ENCODE results near the gene GPR17. TPM values are rescaled to one million over a fixed set of nuclear protein-coding genes. Genes with fewer than 3 reads are reported as not detected.

The GPR17 gene
- total and polyA plus RNA-seq, 10 donors: 0.09 to 1.9 (median 0.24) TPM; not detected in 4

DNA sequence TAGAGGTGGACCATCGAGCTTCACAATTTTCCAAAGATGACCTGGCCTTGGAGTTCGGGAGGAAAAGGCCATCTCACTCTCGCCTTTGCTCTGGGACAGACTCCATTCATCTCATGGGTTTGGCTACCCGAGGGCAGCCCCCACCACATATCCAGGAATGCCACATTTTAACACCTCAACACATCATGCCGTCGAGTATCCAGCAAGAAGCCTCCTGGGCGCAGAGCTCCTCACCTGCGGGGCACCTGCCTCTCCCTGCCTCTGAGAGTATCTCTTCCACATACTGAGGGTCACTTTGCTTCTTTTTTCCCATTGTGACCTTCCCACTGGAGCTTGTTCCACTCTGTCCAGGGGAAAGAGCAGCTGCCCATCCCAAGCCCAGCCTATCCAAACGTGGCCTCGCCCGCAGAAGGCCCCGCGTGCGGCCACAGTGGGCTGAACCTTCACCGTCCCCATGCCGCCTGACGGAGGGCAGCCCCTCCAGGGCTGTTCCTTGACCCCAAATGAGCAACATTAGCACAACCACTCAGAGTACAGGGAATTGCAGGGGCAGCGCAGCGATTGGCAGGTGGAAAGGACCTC is 34.8 kb downstream of the GPR17 start:
- no peak for DNase-seq
- intact Hi-C loops (cut with DNase I; ENCODE audit: low total_unique reads): no loop called here
- peak overlapping the region in 5 of 8 donors; percentile 19 to 52 (median 25) for H3K27ac ChIP-seq
- peaks cover 0 to 44% (median 18%) of the 10 kb centered on the region in 6 donors for H3K4me1 ChIP-seq
- H3K36me3 ChIP-seq: no peaks in the 10 kb centered on the region
- WGBS, 5 donors: 74 to 86% (median 78%) methylated on average over 14 to 19 of the region's 19 CpGs
- TF ChIP-seq POLR2AphosphoS5 (IDR thresholded peaks at IDR 0.05): no peak
- TF ChIP-seq, protein P1, sequence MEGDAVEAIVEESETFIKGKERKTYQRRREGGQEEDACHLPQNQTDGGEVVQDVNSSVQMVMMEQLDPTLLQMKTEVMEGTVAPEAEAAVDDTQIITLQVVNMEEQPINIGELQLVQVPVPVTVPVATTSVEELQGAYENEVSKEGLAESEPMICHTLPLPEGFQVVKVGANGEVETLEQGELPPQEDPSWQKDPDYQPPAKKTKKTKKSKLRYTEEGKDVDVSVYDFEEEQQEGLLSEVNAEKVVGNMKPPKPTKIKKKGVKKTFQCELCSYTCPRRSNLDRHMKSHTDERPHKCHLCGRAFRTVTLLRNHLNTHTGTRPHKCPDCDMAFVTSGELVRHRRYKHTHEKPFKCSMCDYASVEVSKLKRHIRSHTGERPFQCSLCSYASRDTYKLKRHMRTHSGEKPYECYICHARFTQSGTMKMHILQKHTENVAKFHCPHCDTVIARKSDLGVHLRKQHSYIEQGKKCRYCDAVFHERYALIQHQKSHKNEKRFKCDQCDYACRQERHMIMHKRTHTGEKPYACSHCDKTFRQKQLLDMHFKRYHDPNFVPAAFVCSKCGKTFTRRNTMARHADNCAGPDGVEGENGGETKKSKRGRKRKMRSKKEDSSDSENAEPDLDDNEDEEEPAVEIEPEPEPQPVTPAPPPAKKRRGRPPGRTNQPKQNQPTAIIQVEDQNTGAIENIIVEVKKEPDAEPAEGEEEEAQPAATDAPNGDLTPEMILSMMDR (IDR thresholded peaks at IDR 0.05 in 8 of 11, conservative IDR thresholded peaks at IDR 0.05 in 3 of 11): no peak
- no peak for TF ChIP-seq POLR2A (IDR thresholded peaks at IDR 0.05)
- H3K4me3 ChIP-seq: peak overlapping the region in 2 of 8 donors; percentile 21 to 43
- peaks cover 0 to 30% (median 3%) of the 10 kb centered on the region in 7 donors for H3K27me3 ChIP-seq (replicated peaks in 1 of 7)
- H3K9me3 ChIP-seq: no peaks in the 10 kb centered on the region

DNA sequence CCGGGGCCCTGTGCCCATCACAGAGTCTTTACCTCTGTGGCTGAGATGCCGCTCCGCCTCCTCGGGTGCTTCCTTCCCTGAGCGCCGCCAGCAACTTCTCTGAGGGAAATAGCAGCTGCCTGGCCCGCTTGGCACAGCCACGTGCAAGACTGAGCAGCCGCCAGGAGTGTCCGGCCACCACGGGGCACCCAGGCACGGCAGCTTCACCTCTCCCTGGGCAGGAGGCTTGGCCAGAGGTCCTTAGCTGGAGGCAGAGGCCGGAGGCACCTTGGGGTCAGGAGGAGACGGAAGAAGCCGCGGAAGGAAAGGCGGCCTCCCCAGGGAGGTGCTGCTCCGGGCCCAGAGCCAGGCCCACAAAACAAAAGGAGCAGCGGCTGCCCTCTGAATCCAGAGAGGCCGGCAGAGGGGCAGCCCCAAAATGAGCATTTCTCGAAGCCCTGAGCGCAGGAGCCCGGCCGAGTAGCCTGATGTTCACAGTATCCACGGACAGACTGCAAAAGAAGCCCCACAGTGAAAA is 35.4 kb downstream of the GPR17 start:
- intact Hi-C loops (cut with DNase I; ENCODE audit: low total_unique reads): no loop called here
- peak overlapping the region in 2 of 8 donors; percentile 21 to 43 for H3K4me3 ChIP-seq

DNA sequence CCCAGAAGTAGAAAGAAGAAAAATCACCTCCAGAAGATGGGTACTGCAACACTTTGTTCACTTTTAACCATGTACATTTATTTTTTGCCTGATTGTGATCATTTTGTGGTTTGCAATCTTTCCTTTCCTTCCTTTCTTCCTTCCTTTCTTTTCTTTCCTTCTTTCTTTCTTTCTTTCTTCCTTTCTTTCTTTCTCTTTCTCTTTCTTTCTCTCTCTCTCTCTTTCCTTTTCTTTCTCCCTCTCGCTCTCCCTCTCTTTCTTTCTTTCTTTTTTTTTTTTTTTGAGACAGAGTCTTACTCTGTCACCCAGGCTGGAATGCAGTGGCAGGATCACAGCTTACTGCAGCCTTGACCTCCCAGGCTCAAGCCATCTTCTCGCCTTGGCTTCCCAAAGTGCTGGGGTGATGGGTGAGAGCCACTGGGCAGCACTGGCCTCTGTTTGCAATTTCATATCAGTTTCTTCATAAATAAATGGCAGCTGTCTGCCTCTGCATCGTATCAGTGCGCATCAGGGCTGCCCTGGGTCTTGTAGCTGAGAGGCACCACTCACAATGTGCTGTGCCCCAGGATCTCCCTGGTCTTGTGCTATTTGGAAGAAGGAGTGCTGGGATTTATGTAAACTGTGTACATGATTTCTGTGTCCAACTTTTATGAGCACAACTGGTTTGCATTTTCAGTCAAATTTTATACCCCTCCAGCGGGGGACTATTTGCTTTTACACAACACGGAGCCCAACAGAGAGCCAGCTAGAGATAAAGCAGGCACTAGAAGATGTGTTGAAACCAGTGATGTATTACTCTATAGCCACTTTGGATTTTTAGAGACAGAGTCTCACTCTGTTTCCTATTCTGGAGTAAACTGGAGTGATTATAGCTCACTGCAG is 36.3 kb downstream of the GPR17 start:
- DNase-seq: no peak
- no peak overlapping the region for H3K4me3 ChIP-seq
- no peaks in the 10 kb centered on the region for H3K36me3 ChIP-seq
- intact Hi-C loops (cut with DNase I; ENCODE audit: low total_unique reads): no loop called here
- 79 to 95% (median 94%) methylated on average over 6 of the region's 6 CpGs for WGBS, 5 donors
- no peaks in the 10 kb centered on the region for H3K9me3 ChIP-seq
- no peak overlapping the region for H3K27ac ChIP-seq
- peaks cover 0 to 16% (median 0%) of the 10 kb centered on the region in 7 donors for H3K27me3 ChIP-seq (replicated peaks in 1 of 7)
- TF ChIP-seq, protein P1 (IDR thresholded peaks at IDR 0.05 in 8 of 11, conservative IDR thresholded peaks at IDR 0.05 in 3 of 11): no peak
- no peak for TF ChIP-seq POLR2AphosphoS5 (IDR thresholded peaks at IDR 0.05)
- TF ChIP-seq POLR2A (IDR thresholded peaks at IDR 0.05): no peak
- peaks cover 0 to 30% (median 10%) of the 10 kb centered on the region in 6 donors for H3K4me1 ChIP-seq

More for the DNA sequence above, 35.4 kb downstream of the GPR17 start:
- TF ChIP-seq POLR2A (IDR thresholded peaks at IDR 0.05): no peak
- peak in 2 of 3 donors; percentile 59 to 63 for TF ChIP-seq POLR2AphosphoS5 (IDR thresholded peaks at IDR 0.05)
- peaks cover 0 to 25% (median 0%) of the 10 kb centered on the region in 7 donors for H3K27me3 ChIP-seq (replicated peaks in 1 of 7)
- H3K27ac ChIP-seq: peak overlapping the region in 5 of 8 donors; percentile 19 to 52 (median 25)
- peak; percentile 82 for DNase-seq
- 29 to 57% (median 38%) methylated on average over 12 to 25 of the region's 25 CpGs for WGBS, 5 donors
- peaks cover 0 to 39% (median 15%) of the 10 kb centered on the region in 6 donors for H3K4me1 ChIP-seq
- no peaks in the 10 kb centered on the region for H3K9me3 ChIP-seq
- no peaks in the 10 kb centered on the region for H3K36me3 ChIP-seq

DNA sequence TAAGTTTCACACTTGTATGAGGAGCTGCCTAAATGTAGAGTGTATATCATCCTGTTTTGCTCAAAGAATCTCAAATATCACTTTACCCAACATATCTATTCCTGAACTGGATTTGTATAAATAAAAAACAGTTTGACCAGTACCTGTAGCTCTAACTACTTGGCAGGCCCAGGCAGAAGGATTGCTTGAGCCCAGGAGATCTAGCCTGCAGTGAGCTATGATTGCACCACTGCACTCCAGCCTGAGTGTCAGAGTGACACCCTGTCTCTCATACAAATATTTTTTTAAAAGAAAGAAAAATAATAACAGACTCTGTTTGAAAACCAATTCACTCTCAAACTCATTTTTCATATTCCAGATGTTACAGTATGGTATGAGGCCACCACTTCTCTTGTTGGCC is 37.1 kb downstream of the GPR17 start:
- H3K36me3 ChIP-seq: no peaks in the 10 kb centered on the region
- intact Hi-C loops (cut with DNase I; ENCODE audit: low total_unique reads): no loop called here
- no peak for DNase-seq
- no peak for TF ChIP-seq POLR2AphosphoS5 (IDR thresholded peaks at IDR 0.05)
- no peak for TF ChIP-seq POLR2A (IDR thresholded peaks at IDR 0.05)
- TF ChIP-seq, protein P1 (IDR thresholded peaks at IDR 0.05 in 8 of 11, conservative IDR thresholded peaks at IDR 0.05 in 3 of 11): no peak
- H3K4me1 ChIP-seq: peaks cover 0 to 29% (median 10%) of the 10 kb centered on the region in 6 donors
- H3K27ac ChIP-seq: no peak overlapping the region
- peaks cover 0 to 4% (median 2%) of the 10 kb centered on the region in 8 donors for H3K9me3 ChIP-seq
- H3K4me3 ChIP-seq: no peak overlapping the region
- peaks cover 0 to 14% (median 0%) of the 10 kb centered on the region in 7 donors for H3K27me3 ChIP-seq (replicated peaks in 1 of 7)

Measured in spleen (tissue), 11 donors.